K562 (cell line): ENCODE measurements around the gene PRMT3. TPM values are rescaled to one million over a fixed set of nuclear protein-coding genes. Genes with fewer than 3 reads are reported as not detected.

ENCODE experiments used
- NR2F6 ChIP-seq: fragments of 450-650 bp; formaldehyde crosslinking; IDR thresholded peaks from 2 replicates; pipeline ENCODE4 v1.4.0; 2020; ENCODE audit warnings: mild to moderate bottlenecking
- ZBTB8A ChIP-seq: fragments of 450-650 bp; IDR thresholded peaks from 2 replicates; pipeline ENCODE4 v1.6.1; 2018; ENCODE audit warnings: mild to moderate bottlenecking, moderate library complexity; ENCODE audit not compliant: partially characterized antibody
- ZNF57 ChIP-seq: fragments of 450-650 bp; formaldehyde crosslinking; IDR thresholded peaks from 2 replicates; pipeline ENCODE4 v1.4.0; 2020; ENCODE audit warnings: mild to moderate bottlenecking, moderate library complexity
- polyA plus RNA-seq, 8 experiments: library from polyadenylated mRNA; depleted of rRNA in 4 of 8; stranded (reverse) in 5 of 8; unstranded in 3 of 8; fragments of >200 nt; fragmentation: Nextera tagmentation in 2 of 8; fragmentation: Illumina TruSeq in 1 of 8; extraction: Ambion mirVana in 2 of 8; extraction: Trizol in 1 of 8; gene quantifications; 2 replicates each; pipeline versions ENCODE4 v1.2.1 to v1.2.3, GENCODE V29; 2011 to 2014; ENCODE audit warnings: inconsistent platforms in 1 of 8, missing spikeins in 1 of 8
- total RNA-seq, 7 experiments: library from RNA; depleted of rRNA in 6 of 7; stranded (reverse); fragments of >200 nt in 6 of 7; fragmentation: Illumina TruSeq in 2 of 7; extraction: Trizol in 2 of 7; gene quantifications; 2 replicates each; pipeline versions ENCODE4 v1.2.1 to v1.2.3, GENCODE V29; 2011 to 2021; ENCODE audit warnings: low replicate concordance in 1 of 7
- TF ChIP-seq, protein P1 (sequence below), 2 experiments: fragments of 250-450 bp in 1 of 2; fragments of 450-650 bp in 1 of 2; sonication (Bioruptor Pico) in 1 of 2; IDR thresholded peaks; 2 replicates each; pipeline versions ENCODE4 v1.6.1 to v1.8.0; 2016 to 2021; ENCODE audit warnings: mild to moderate bottlenecking in 2 of 2, moderate library complexity in 2 of 2, missing compliant biosample characterization in 1 of 2, missing genetic modification characterization in 1 of 2
- TF ChIP-seq, protein P2 (sequence below): fragments of 450-650 bp; IDR thresholded peaks from 2 replicates; pipeline ENCODE4 v1.6.1; 2016; ENCODE audit warnings: mild to moderate bottlenecking, moderate library complexity
- TF ChIP-seq, protein P3 (sequence below): fragments of 450-650 bp; IDR thresholded peaks from 2 replicates; pipeline ENCODE4 v1.6.1; 2018; ENCODE audit not compliant: partially characterized antibody
- TF ChIP-seq, protein P4 (sequence below): IDR thresholded peaks from 2 replicates; pipeline ENCODE4 v1.6.1; 2016; ENCODE audit warnings: missing genetic modification characterization, missing compliant biosample characterization

Gene PRMT3
- total and polyA plus RNA-seq, 9 of the 15 experiments (the other 6 are each of a cell fraction or from before 2014, with no cell fraction given): 24.0 to 62.1 (median 44.7) TPM

DNA sequence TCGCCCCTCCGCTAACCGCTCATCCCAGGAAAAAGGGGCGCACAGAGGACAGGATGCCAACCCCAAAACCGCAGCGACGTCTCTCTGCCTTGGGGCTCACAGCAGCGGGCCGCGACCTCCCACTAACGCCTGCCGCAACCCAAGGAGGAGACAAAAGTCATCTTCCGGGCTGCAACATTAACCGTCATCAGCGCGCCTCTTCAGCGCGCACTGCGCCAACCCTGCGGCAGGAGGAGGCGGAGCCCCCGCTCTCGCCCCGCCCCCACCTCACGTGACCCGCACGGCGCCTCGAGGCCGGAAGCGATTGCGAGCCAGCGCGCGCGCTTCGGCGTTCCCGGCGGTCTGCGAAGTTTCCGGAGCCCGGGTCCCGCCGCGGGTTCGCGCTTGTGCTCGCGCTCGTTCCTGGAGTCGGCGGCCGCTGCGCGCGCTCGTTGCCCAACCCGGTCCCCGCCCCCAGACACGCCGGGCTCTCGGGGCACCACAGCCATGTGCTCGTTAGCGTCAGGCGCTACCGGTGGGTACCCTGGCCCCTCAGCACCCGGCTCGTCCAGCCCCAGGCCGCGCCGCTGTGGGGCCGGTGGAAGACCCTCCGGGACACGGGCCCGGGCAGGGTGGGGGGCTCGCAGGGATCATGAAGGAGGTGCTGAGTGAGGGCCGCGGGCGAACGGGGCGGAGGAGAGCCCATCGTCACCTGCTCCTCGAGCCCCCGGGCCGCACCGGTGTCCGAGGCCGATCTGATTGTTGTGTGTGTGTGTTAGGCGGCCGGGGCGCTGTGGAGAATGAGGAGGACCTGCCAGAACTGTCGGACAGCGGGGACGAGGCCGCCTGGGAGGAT is at the start of gene PRMT3 (continued):
- TF ChIP-seq, protein P1, sequence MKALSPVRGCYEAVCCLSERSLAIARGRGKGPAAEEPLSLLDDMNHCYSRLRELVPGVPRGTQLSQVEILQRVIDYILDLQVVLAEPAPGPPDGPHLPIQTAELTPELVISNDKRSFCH (CRISPR knock-in tag; IDR thresholded peaks at IDR 0.05): no peak
- TF ChIP-seq, protein P1 (tag; IDR thresholded peaks at IDR 0.05): peak; percentile 31; the same call in 1 of the 2 replicates
- TF ChIP-seq, protein P2, sequence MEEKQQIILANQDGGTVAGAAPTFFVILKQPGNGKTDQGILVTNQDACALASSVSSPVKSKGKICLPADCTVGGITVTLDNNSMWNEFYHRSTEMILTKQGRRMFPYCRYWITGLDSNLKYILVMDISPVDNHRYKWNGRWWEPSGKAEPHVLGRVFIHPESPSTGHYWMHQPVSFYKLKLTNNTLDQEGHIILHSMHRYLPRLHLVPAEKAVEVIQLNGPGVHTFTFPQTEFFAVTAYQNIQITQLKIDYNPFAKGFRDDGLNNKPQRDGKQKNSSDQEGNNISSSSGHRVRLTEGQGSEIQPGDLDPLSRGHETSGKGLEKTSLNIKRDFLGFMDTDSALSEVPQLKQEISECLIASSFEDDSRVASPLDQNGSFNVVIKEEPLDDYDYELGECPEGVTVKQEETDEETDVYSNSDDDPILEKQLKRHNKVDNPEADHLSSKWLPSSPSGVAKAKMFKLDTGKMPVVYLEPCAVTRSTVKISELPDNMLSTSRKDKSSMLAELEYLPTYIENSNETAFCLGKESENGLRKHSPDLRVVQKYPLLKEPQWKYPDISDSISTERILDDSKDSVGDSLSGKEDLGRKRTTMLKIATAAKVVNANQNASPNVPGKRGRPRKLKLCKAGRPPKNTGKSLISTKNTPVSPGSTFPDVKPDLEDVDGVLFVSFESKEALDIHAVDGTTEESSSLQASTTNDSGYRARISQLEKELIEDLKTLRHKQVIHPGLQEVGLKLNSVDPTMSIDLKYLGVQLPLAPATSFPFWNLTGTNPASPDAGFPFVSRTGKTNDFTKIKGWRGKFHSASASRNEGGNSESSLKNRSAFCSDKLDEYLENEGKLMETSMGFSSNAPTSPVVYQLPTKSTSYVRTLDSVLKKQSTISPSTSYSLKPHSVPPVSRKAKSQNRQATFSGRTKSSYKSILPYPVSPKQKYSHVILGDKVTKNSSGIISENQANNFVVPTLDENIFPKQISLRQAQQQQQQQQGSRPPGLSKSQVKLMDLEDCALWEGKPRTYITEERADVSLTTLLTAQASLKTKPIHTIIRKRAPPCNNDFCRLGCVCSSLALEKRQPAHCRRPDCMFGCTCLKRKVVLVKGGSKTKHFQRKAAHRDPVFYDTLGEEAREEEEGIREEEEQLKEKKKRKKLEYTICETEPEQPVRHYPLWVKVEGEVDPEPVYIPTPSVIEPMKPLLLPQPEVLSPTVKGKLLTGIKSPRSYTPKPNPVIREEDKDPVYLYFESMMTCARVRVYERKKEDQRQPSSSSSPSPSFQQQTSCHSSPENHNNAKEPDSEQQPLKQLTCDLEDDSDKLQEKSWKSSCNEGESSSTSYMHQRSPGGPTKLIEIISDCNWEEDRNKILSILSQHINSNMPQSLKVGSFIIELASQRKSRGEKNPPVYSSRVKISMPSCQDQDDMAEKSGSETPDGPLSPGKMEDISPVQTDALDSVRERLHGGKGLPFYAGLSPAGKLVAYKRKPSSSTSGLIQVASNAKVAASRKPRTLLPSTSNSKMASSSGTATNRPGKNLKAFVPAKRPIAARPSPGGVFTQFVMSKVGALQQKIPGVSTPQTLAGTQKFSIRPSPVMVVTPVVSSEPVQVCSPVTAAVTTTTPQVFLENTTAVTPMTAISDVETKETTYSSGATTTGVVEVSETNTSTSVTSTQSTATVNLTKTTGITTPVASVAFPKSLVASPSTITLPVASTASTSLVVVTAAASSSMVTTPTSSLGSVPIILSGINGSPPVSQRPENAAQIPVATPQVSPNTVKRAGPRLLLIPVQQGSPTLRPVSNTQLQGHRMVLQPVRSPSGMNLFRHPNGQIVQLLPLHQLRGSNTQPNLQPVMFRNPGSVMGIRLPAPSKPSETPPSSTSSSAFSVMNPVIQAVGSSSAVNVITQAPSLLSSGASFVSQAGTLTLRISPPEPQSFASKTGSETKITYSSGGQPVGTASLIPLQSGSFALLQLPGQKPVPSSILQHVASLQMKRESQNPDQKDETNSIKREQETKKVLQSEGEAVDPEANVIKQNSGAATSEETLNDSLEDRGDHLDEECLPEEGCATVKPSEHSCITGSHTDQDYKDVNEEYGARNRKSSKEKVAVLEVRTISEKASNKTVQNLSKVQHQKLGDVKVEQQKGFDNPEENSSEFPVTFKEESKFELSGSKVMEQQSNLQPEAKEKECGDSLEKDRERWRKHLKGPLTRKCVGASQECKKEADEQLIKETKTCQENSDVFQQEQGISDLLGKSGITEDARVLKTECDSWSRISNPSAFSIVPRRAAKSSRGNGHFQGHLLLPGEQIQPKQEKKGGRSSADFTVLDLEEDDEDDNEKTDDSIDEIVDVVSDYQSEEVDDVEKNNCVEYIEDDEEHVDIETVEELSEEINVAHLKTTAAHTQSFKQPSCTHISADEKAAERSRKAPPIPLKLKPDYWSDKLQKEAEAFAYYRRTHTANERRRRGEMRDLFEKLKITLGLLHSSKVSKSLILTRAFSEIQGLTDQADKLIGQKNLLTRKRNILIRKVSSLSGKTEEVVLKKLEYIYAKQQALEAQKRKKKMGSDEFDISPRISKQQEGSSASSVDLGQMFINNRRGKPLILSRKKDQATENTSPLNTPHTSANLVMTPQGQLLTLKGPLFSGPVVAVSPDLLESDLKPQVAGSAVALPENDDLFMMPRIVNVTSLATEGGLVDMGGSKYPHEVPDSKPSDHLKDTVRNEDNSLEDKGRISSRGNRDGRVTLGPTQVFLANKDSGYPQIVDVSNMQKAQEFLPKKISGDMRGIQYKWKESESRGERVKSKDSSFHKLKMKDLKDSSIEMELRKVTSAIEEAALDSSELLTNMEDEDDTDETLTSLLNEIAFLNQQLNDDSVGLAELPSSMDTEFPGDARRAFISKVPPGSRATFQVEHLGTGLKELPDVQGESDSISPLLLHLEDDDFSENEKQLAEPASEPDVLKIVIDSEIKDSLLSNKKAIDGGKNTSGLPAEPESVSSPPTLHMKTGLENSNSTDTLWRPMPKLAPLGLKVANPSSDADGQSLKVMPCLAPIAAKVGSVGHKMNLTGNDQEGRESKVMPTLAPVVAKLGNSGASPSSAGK: peak; percentile 86
- TF ChIP-seq NR2F6: 0 out of 2 replicates have a peak, but pooled peaks have one; percentile 75
- TF ChIP-seq, protein P3, sequence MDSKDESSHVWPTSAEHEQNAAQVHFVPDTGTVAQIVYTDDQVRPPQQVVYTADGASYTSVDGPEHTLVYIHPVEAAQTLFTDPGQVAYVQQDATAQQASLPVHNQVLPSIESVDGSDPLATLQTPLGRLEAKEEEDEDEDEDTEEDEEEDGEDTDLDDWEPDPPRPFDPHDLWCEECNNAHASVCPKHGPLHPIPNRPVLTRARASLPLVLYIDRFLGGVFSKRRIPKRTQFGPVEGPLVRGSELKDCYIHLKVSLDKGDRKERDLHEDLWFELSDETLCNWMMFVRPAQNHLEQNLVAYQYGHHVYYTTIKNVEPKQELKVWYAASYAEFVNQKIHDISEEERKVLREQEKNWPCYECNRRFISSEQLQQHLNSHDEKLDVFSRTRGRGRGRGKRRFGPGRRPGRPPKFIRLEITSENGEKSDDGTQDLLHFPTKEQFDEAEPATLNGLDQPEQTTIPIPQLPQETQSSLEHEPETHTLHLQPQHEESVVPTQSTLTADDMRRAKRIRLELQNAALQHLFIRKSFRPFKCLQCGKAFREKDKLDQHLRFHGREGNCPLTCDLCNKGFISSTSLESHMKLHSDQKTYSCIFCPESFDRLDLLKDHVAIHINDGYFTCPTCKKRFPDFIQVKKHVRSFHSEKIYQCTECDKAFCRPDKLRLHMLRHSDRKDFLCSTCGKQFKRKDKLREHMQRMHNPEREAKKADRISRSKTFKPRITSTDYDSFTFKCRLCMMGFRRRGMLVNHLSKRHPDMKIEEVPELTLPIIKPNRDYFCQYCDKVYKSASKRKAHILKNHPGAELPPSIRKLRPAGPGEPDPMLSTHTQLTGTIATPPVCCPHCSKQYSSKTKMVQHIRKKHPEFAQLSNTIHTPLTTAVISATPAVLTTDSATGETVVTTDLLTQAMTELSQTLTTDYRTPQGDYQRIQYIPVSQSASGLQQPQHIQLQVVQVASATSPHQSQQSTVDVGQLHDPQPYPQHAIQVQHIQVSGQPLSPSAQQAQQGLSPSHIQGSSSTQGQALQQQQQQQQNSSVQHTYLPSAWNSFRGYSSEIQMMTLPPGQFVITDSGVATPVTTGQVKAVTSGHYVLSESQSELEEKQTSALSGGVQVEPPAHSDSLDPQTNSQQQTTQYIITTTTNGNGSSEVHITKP: peak; percentile 78
- 0 out of 2 replicates have a peak, but pooled peaks have one; percentile 46 for TF ChIP-seq ZNF57 (CRISPR knock-in tag)
- no peak for TF ChIP-seq ZBTB8A
- TF ChIP-seq, protein P4, sequence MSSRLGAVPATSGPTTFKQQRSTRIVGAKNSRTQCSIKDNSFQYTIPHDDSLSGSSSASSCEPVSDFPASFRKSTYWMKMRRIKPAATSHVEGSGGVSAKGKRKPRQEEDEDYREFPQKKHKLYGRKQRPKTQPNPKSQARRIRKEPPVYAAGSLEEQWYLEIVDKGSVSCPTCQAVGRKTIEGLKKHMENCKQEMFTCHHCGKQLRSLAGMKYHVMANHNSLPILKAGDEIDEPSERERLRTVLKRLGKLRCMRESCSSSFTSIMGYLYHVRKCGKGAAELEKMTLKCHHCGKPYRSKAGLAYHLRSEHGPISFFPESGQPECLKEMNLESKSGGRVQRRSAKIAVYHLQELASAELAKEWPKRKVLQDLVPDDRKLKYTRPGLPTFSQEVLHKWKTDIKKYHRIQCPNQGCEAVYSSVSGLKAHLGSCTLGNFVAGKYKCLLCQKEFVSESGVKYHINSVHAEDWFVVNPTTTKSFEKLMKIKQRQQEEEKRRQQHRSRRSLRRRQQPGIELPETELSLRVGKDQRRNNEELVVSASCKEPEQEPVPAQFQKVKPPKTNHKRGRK: no peak
